Measurements from ENCODE around the gene SASH1.

DNA sequence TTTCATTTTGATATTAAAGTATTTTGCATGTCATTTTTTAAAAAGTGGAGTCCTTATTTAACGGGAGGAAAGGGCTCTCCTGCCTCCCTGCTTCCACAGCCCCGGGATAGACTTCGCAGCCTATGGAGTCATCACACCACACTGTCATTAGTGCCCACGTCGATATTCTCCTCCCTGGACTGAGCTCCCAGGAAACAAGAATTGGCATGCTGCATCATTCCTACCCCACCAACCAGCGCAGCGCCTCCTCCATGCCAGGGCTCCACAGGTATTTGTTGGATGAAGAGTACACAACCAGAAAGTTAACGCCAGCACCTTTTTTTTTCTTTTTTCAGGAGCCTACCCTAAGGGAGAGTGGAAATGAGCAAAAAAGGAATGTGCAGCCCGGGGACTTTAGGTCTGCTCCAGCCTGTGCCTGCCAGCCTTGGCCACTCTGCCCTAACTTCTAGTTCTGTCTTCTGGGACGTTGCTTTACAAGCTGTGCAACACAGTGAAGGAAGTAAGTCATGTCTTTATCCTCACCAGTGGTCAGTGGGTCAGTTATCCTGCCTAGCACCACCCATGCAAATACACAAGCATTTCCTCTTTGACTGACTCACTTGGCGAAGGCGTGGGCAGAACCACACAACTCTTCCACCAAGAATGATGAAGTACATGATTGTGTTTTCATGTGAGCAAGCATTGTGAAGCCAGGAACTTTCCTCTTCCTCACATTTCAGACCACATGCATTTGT lies 223.5 kb downstream of the SASH1 start:
- TF ChIP-seq, protein P1, sequence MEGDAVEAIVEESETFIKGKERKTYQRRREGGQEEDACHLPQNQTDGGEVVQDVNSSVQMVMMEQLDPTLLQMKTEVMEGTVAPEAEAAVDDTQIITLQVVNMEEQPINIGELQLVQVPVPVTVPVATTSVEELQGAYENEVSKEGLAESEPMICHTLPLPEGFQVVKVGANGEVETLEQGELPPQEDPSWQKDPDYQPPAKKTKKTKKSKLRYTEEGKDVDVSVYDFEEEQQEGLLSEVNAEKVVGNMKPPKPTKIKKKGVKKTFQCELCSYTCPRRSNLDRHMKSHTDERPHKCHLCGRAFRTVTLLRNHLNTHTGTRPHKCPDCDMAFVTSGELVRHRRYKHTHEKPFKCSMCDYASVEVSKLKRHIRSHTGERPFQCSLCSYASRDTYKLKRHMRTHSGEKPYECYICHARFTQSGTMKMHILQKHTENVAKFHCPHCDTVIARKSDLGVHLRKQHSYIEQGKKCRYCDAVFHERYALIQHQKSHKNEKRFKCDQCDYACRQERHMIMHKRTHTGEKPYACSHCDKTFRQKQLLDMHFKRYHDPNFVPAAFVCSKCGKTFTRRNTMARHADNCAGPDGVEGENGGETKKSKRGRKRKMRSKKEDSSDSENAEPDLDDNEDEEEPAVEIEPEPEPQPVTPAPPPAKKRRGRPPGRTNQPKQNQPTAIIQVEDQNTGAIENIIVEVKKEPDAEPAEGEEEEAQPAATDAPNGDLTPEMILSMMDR (IDR thresholded peaks at IDR 0.05) = no peak
- TF ChIP-seq POLR2A (IDR thresholded peaks at IDR 0.05) = no peak

Data from body of pancreas (tissue), 4 donors.